HG02759 (cell line): ENCODE measurements around the gene EHD4.

Experiments used
- ATAC-seq: cut with Tn5 transposase; IDR thresholded peaks from one replicate; pipeline ENCODE4 v1.9.1; 2021; ENCODE audit warnings: mild to moderate bottlenecking, moderate library complexity; ENCODE audit not compliant: unreplicated experiment

EHD4 gene

DNA sequence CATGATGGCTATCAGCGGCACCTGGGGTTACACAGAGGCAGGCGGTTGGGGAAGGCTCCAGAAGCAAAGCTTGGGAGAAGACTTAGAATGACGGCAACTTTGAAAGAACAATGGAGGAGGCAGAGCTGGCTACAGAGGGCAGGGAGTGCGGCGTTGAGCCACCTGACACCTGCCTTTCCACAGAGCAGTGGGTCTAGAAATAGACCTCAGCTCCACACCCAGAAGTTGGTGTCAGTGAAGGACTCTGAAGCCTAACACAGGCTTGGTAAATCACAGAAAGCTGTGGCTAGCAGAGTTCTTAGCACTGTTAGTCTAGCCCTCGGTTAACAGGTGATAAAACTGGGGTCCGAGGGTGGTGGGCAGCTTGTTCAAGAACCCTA is 23.1 kb upstream of the EHD4 start:
- no peak for ATAC-seq

DNA sequence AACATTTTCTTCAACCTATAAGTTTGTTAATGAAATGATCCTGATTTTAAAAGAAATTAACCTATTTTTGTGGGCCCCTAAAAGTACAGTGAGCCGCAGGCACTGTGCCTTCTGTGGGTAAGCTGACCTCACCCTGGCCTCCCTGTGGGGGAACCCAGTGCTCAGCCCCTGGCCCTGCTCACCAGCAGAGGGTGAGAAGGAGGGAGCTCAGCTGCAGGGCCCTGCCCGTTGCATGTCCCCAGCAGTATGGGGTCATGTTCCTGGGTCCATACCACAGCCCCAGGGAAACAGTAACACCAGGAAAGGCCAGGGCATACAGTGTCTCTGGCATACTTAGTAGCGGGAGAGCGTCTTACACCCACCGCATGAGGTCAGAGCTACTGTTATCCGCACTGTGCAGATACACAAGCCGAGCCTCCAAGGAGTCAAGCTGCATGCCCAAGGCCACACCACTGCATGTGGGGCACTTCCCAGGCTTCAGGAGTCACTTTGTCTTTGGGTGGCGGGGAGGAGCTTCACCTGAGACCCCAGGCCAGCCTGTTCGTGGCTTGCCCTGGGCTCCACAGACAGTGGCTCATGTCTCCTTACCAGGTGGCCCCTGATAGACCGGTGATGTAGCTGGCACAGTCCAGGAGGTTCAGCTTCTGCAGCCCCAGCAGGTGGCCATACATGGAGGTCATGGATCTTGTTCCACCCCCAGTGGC is 22.6 kb upstream of the EHD4 start:
- ATAC-seq = no peak

DNA sequence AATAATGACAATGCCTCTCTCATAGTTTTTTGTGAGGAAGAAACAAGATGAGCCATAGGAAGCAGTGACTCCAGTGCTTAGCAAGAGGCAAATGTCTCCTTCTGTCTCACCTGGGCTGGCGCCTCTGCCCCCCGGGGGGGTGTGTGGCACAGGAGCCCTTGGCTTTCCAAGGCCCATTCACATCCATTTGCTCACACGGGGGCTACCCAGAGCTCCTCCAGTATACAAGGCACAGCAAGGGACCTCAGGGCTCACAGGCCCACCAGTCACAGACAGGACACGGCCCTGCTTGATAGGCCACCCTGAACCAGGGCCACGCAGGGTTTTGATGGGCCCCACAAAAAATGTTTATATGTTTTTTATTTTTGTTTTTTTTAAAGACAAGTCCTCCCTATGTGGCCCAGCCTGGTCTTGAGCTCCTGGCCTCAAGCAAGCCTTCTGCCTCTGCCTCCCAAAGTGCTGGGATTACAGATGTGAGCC is 21.9 kb upstream of the EHD4 start:
- no peak for ATAC-seq

DNA sequence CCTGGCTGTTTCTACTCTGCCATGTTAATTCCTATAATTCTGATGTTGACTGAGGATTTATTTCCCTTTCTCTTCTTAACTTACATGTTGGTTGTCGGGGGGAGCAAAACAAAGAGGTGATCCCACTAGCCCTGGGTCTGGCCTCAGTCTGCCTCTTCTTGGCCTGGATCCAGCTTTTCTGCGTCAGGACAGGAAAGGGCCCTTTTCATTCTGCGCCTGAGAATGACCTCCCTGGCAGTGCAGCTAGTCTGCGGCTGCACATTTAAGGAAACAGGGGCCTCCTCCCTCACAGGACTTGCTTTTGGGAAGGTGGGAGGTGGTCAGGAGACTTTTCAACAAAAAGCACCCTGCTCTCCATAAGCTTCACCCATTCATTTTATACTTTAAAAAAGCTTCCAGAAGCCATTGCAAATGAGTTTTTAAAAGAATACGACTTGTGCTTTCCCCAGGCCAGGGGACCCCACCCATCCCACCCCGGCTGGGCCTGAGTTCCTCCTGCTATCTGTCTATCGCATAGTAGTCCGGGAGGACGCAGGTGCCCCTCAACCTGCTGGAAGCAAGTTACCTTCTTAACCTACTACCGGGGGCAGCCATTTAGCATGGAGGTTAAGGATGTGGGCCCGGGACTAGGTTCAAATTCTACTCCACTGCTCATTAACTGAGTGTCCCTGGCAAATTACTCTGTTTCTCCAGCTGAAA is 21.3 kb upstream of the EHD4 start:
- no peak for ATAC-seq

DNA sequence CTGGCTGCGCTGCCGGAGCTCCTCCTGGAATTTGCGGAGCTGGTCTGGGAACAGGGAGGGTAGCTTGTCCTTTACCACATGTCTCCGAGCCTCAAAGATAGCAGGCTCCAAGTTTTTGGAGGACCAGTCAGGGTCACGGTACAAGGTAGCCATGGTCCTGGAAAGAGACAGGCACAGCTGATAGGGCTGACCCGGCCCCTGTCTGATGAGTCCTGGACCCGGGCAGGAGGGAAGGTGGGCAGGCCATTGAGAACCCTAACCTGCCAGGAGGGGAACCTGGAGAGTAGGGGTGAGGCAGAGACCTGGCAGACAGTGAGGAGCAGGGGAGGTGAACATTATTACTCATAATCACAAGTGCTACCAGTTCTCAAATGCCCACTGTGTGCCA is 20.4 kb upstream of the EHD4 start:
- no peak for ATAC-seq

DNA sequence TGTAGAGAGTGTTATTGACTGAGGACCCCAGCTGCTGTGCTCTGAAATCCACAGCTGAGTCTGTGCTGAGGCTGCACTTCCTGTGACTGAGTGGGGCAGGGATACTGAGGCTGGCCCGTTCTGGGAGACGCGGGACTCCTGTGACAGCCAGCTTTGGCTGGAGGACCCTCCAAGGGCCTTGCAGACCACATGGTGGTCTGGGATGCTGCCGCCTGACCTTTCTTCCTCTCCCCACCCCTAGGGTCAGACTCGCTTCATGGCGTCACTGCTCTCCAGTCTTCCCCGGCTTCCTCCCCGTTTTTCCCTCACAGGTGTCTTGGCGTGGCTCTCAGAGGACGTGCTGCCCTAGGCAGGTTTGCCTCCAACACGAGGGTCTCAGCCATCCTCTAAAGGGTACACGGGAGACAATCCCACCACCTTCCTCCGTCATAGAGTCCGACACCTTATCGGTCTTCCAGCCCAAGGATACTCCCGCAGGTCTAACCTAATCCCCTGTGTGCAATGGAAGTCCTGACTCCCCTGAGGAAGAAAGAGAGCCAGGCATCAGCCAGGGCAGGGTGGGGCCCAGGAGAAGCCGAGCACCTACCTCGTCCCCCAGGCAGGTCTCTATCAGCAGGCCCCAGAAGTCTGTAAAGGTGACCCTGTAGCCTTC is 19.9 kb upstream of the EHD4 start:
- no peak for ATAC-seq

DNA sequence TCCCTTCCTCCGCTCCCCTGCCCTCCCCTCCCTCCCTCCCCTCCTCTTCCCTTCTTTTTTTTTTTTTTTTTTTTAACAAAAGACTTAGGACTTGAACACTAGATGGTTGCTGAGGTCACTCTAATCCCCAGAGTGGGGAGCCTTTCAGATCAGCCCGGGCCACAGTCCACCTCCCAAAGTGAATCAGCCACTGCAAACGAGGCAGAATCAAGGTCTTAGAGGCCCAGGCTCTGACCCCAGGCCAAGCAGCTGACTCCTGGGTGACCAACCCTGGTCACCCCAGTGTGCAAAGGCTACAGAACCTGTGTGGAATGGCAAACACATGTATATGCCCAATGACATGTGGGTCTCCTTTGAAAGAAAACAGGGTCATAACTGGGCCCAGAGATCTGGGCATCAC is 18.3 kb upstream of the EHD4 start:
- no peak for ATAC-seq

DNA sequence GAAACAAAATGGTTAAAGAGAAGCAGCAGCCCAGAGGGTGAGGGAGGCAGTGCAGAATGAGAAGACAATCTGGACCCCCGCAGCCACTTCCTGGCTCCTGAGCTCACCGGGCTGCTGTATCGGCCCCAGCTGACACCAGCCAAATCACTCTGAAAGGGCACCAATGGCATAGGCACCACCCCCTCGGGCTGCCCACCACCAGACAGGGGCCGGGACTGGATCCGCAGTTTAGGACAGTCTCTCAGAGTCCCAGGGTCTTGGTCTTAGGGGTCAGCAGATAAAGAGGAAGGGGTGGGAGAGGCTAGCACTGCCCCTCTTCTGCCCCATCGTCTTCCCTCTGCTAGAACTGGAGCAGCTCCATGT is 17.9 kb upstream of the EHD4 start:
- no peak for ATAC-seq

DNA sequence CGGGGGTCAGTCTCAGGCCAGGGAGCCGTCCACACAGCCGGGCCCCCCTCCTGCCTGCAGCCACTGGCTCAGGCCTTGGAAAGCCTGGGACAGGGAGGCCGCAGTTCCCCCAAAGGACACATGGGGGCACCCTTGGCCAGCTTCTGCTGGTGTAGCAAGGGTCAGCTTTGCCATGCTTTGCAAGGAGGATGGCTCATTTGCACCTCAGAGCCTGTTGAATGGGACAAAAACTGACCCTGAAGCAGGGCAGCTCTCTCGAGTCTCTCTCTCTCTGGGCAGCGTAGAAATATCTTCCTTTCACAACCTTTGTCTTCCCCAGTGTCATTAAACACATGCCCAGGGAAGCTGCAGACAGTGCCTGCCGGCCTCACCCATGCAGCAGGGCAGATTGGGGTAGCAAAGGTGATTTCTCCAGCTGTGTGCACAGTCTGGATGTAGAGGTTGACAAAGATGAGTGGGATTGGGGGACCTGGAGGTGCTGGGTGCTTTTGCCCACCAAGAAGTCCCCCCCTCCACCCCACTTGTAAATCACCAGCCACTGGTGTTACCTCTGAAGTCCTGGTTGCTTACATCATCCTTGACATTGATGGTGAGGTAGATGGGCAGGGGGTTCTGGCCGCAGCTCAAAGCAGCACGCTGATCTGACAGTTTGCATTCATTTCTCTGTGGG is 17.4 kb upstream of the EHD4 start:
- no peak for ATAC-seq

DNA sequence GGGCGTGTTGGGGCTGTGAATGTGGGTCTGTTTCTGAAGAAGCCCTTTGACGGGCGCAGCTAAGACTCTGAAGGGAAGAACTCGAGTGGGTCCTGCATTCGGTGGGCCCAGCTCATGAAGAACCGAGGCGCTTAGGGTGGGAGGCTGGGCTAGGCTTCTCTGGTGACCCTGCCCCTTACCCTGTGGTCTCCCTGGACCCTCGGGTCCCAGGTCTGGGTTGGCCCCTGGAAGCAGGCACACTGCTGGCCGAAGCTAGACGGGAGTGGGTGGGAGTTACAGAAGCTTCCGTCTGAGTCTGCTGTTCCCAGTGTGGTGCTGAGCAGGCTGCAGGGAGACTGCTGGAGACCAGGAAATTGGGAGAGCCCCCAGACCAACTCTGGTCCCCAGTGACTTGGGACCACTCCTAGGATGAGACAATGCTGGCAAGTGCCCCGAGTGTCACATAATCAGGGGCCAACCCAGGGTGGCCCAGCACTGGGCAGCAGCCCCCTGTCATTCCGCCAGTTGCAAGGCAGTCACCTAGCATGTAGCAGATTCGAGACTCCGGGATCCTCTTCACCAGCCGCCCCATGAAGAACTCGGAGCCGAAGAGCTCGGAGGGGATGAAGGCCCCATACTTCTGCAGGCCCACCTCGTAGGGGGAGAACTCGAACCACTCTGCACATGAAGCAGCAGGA is 16.7 kb upstream of the EHD4 start:
- ATAC-seq = no peak

DNA sequence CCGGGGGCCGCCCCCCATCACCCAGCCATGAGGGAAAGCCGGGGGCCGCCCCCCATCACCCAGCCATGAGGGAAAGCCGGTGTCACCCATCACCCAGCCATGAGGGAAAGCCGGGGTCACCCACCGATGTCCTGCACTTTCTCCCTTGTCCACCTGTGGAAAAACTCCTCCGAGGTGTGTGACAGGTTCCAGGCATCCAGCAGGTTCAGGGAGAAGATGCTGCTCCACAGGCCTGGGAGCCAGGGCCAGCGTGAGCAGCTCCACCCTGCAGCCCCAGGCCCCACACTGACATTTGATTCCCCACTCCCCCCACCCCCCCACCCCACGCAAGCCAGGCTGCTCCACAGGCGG is 15.5 kb upstream of the EHD4 start:
- ATAC-seq = no peak

DNA sequence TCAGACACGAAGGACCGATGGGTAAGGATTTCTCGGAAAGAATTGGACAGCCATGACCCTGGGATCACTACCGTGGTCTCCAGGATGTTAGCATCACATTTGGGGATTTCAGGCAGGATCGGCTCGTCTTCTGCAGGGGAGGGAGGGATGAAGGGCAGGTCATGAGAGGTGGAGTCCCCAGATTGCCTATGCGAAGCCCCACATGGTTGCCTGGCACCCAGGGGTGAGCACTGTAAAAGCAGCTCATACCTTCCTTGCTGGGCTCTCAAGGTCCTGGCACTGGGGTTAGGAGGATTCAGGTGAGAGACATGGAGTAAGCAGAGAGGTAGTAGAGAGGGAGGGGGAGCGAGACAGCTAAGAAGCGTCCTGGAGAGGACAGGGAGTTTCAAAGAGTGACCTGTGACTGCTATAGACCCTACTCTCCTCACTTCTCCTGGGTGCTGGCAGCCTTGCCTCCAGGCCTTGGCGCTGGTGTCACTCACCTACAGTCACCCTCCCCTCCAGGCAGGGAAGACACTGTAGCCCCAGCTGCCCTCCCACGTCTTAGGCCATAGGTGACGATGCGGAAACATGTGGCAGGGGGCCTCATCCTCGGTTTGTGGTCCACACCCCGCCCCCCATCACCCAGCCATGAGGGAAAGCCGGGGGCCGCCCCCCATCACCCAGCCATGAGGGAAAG is 15.0 kb upstream of the EHD4 start:
- ATAC-seq = no peak

DNA sequence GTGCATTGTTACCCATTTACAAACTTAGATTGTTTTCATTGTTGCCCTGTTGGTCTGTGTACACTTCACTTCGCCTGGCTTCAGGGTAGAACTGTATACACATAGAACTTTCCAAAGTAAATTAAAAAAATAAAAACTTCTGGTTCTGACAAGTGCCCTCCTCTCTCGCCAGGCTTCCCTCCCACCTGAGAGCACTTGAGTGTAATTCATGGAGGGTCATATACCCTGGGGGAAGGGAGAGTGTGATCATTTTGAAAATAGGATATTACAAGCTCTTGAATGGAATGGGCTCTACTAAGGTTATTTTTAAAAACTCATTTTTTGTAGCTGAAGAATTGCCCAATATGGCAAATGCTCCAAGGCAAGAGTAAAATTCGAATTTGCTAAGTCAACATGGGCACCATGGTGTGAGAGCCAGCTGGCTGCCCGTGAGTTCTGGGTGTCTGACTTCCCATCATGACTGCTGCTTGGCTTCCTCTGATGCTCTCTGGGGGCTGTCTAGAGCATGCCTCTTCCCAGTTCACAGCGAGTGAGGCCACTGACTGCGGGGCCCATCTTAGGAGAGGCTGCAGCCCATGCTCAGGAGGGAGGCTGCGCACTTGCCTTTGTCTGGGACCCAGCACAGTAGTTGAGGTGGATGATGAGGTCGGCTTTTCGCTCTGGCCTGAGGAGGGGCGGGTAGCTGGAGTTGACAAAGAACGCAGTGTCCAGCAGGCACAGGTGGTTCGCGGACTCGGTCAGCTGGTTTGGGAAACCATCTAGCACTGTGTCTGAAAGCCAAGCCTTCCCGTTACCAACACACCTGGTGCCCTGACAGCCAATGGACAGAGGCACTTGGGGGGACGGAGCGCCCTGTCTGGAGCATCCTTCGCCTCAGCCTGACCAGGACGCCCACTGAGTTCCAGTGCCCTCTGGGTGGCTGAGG is 13.1 kb upstream of the EHD4 start:
- ATAC-seq = no peak

DNA sequence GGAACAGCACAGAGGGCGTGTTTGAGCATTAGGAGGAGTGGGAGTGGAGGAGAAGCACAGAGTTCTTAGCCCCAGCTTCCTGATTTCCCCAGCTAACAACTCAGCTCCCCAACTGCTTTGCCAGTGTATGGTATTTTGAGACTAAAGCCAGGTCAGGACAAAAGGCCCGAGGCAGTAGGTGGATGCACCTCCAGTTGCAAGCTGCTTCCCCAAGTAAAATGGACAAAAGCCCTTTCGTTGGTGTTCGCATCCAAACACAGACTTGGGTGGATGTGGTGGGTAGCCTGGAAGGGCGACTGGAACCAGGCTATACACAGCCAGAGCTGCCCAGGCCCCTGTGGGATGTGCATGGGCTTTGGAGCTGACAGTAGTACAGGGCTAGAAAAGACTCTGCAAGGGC is 12.3 kb upstream of the EHD4 start:
- ATAC-seq = no peak

DNA sequence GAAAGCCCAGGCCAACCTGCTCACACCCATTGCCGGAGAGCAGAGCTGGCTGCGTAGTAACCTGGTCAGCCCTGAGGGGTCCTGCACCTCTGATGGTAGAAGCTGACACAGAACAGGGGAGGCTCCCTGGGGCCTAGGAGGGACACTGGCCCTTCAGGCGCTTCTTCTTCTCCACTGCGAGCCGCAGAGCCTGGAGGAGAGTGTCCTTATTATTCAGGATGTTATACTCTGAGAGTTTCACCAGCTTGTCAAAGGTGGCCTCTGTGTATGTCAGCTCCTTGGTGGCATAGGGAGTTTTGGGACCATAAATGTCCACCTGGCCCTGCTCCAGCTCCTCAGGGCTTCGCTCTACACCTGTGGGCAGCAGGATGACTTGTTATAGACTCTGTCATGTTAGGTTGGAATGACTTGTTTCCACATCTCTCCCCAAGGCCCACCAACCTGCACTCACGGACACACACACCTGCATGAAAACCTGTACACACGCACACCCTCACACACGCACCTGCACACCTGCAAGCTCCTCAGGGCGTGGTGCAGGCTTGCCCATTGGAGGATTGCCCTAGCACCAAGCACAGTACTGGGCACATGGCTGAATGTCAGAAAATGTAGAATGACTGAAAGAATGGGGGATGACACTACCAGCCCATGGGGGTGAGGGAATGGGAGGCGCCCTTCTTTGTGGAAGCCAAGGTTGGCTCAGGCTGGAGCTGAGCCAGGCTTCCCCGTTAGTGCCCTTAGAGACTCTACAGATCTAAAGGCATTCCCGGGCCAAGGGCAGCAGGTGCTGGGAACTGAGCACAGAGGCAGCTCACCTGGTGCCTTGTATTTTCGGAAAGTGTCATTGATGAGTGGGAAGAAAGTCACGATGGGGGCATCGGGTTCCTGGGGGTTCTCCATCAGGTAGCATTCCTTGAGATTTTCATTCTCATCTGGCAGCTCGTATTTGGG is 11.5 kb upstream of the EHD4 start:
- ATAC-seq = no peak

DNA sequence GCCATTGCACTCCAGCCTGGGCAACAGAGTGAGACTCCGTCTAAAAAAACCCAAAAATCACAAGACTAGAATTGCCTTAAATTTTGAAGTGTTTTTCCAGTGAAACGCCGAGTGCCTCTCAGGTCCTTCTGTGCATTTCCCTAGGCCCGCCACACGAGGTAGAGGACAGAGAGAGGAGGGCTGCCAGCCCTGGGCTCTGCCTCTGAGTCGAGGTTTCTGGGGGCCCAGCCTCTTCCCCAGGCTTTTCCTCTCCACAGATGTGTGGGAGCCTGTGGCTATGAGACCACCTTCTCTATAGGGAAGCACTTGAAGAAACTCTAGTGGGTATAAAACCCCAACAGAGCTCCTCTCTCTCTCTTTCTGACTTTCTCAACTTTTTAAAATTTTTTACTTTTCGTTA is 10.9 kb upstream of the EHD4 start:
- ATAC-seq = no peak

DNA sequence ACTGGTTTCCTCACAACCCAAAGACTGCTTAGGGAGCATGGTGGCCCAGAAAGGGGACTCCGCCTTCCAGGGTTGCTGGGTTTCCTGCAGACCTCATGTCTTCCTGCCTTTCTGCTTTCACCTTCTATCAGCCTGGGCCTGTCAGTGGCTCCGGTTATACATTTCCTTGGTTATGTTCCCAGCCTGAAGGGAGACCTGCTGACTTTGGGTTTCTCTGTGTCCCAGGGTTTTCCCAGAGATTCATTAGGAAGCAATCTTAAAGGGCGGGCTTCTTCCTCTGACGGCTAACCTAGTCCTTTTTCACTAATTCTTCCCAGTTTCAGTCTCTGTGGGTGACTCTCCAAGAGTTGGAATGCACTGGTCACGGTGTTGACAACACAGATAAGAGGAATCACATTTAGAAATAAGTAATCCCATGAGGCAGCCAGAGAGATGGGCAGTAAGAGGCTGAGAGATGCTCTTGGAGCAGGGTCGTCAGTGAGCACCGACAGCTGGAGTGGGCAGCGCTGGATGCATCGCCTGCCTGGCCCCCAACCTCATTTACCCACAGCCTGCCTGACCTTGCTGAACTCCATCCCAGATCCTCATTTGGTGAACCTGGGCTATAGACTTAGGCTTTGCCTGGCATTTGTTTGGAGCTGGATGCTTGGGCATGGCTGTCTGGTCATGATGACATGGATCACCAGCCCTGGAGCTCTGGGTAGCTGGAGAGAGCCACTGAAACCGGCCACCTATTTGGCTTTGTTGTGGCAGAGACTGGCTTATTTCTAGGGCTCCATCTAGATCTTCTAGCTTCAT is 10.0 kb upstream of the EHD4 start:
- ATAC-seq = no peak
